Mammary epithelial cell (primary cell): ENCODE measurements around the gene AAMDC.
"Not testable (repeated sequence)": the region's sequence is repeated elsewhere in the genome, so short reads cannot be mapped to it uniquely, and the experiment has no call there.

Source experiments
- CTCF ChIP-seq, 2 donors: IDR thresholded peaks in 1 of 2; conservative IDR thresholded peaks in 1 of 2; 2 replicates each; pipeline ENCODE4 v1.5.1; 2011 to 2012; ENCODE audit warnings: inconsistent platforms in 2 of 2, low read length in 2 of 2, mild to moderate bottlenecking in 2 of 2, control low read depth in 1 of 2, low read depth in 1 of 2; ENCODE audit not compliant: insufficient read depth in 1 of 2; ENCODE audit errors: extremely low read depth in 1 of 2
- EZH2 ChIP-seq: IDR thresholded peaks from 2 replicates; pipeline ENCODE4 v1.6.1; 2012; ENCODE audit warnings: low read length, inconsistent platforms, borderline replicate concordance

- TF ChIP-seq CTCF (conservative IDR thresholded peaks at IDR 0.05 in 1 of 2, IDR thresholded peaks at IDR 0.05 in 1 of 2; ENCODE audit: extremely low read depth in 1 of 2, insufficient read depth in 1 of 2, low read depth in 1 of 2, low read length in 2 of 2); EZH2: not testable (repeated sequence)
Observed at GRCh38 chr11:77913608-77914306, 92.8 kb downstream of the AAMDC start.
